K562 (cell line): Measurements from ENCODE around the gene TFAP2A. TPM values are rescaled to one million over a fixed set of nuclear protein-coding genes. Genes with fewer than 3 reads are reported as not detected.

Experiments used
- BRD4 ChIP-seq: fragments of 200-600 bp; sonication (generic); IDR thresholded peaks from 2 replicates; pipeline ENCODE4 v1.6.1; 2017; ENCODE audit warnings: inconsistent platforms
- GTF2F1 ChIP-seq: IDR thresholded peaks from 2 replicates; pipeline ENCODE4 v1.6.1; 2011; ENCODE audit warnings: low read depth, low read length, improper control_type of control experiment
- JUND ChIP-seq, 2 experiments: IDR thresholded peaks; 2 replicates in 1 of 2; 3 replicates in 1 of 2; pipeline ENCODE4 v1.6.1; 2011; ENCODE audit warnings: borderline replicate concordance in 2 of 2, low read depth in 2 of 2, low read length in 2 of 2, improper control_type of control experiment in 1 of 2, missing biosample characterization in 1 of 2, missing genetic modification characterization in 1 of 2, missing genetic modification reagents in 1 of 2
- MNT ChIP-seq, 2 experiments: fragments of 450-650 bp; conservative IDR thresholded peaks; 2 replicates each; pipeline ENCODE4 v1.6.1; 2017; ENCODE audit warnings: mild to moderate bottlenecking in 2 of 2, moderate library complexity in 2 of 2
- PREB ChIP-seq: sonication (generic); formaldehyde crosslinking; IDR thresholded peaks from 2 replicates; pipeline ENCODE4 v1.8.1; 2023; ENCODE audit warnings: mild to moderate bottlenecking, missing genetic modification reagents
- TAF7 ChIP-seq: fragments of 450-650 bp; IDR thresholded peaks from 2 replicates; pipeline ENCODE4 v1.6.1; 2016; ENCODE audit warnings: missing genetic modification characterization, missing compliant biosample characterization
- ZNF3 ChIP-seq: fragments of 250-450 bp; sonication (Bioruptor Pico); IDR thresholded peaks from 2 replicates; pipeline ENCODE4 v1.5.0; 2021; ENCODE audit warnings: mild to moderate bottlenecking, moderate library complexity
- ZNF407 ChIP-seq: fragments of 450-650 bp; IDR thresholded peaks from 2 replicates; pipeline ENCODE4 v1.6.1; 2016; ENCODE audit warnings: low read depth
- ZNF644 ChIP-seq: fragments of 200-800 bp; sonication (Bioruptor generic); IDR thresholded peaks from 2 replicates; pipeline ENCODE4 v1.6.1; 2016; ENCODE audit warnings: low read depth, missing genetic modification characterization, missing compliant biosample characterization
- polyA plus RNA-seq, 8 experiments: library from polyadenylated mRNA; depleted of rRNA in 4 of 8; stranded (reverse) in 5 of 8; unstranded in 3 of 8; fragments of >200 nt; fragmentation: Nextera tagmentation in 2 of 8; fragmentation: Illumina TruSeq in 1 of 8; extraction: Ambion mirVana in 2 of 8; extraction: Trizol in 1 of 8; gene quantifications; 2 replicates each; pipeline versions ENCODE4 v1.2.1 to v1.2.3, GENCODE V29; 2011 to 2014; ENCODE audit warnings: inconsistent platforms in 1 of 8, missing spikeins in 1 of 8
- total RNA-seq, 7 experiments: library from RNA; depleted of rRNA in 6 of 7; stranded (reverse); fragments of >200 nt in 6 of 7; fragmentation: Illumina TruSeq in 2 of 7; extraction: Trizol in 2 of 7; gene quantifications; 2 replicates each; pipeline versions ENCODE4 v1.2.1 to v1.2.3, GENCODE V29; 2011 to 2021; ENCODE audit warnings: low replicate concordance in 1 of 7

The TFAP2A gene
- total and polyA plus RNA-seq, 9 of the 15 experiments (the other 6 are each of a cell fraction or from before 2014, with no cell fraction given) = 0.14 to 0.53 (median 0.19) TPM; not detected in 1

GRCh38 chr6:10404799-10405512 lies 9.9 kb downstream of the TFAP2A start (continued):
- TF ChIP-seq ZNF407 (no peak), PREB (CRISPR knock-in tag) (0 out of 2 replicates have a peak, but pooled peaks have one; percentile 86), JUND (IDR thresholded peaks at IDR 0.05; ENCODE audit: borderline replicate concordance, low read depth, low read length) (no peak), JUND (tag; IDR thresholded peaks at IDR 0.05; ENCODE audit: borderline replicate concordance, low read depth, low read length) (no peak), TAF7 (tag) (no peak), BRD4 (peak; percentile 88), MNT (conservative IDR thresholded peaks at IDR 0.05) (peak in 1 of 2 experiments; percentile 31; a peak in 1 of 4 replicates), ZNF644 (tag) (peak; percentile 31; the same call in 1 of the 2 replicates), ZNF3 (no peak), GTF2F1 (no peak)
